Left renal cortex interstitium (tissue), 4 donors: ENCODE results near the gene TMEM131L. TPM values are rescaled to one million over a fixed set of nuclear protein-coding genes. Genes with fewer than 3 reads are reported as not detected.

ENCODE experiments used
- DNase-seq, 4 donors: peaks; one replicate each; pipeline ENCODE4 v3.0.0-alpha.2; 2013; ENCODE audit warnings: low read depth in 4 of 4, low spot score in 2 of 4, missing footprints in 1 of 4
- polyA plus RNA-seq, 4 donors: library from polyadenylated mRNA; unstranded; fragments of 120-200 nt; gene quantifications; one replicate each; pipeline ENCODE4 v1.2.1, GENCODE V29; 2013; ENCODE audit not compliant: insufficient read length in 4 of 4

Gene TMEM131L
- polyA plus RNA-seq, 4 donors, result 22.6 to 32.0 (median 27.5) TPM

GRCh38 chr4:153471698-153472093, 5.5 kb downstream of the TMEM131L start:
- DNase-seq, result no peak

GRCh38 chr4:153472122-153473037, 6.2 kb downstream of the TMEM131L start:
- no peak for DNase-seq

- DNase-seq, result no peak
These were observed 8.1 kb downstream of the TMEM131L start for GRCh38 chr4:153474251-153474650.

- no peak for DNase-seq
These were observed 10.8 kb downstream of the TMEM131L start for GRCh38 chr4:153476829-153477574.

- no peak for DNase-seq
These were observed 12.9 kb downstream of the TMEM131L start for GRCh38 chr4:153479101-153479500.

- no peak for DNase-seq
These were observed 14.5 kb downstream of the TMEM131L start for GRCh38 chr4:153480704-153481103.

GRCh38 chr4:153481478-153481877, 15.3 kb downstream of the TMEM131L start:
- DNase-seq, result no peak

- DNase-seq, result no peak
These were observed 17.6 kb downstream of the TMEM131L start for GRCh38 chr4:153483432-153484418.

GRCh38 chr4:153485359-153485758, 19.2 kb downstream of the TMEM131L start:
- no peak for DNase-seq

GRCh38 chr4:153485860-153486259, 19.7 kb downstream of the TMEM131L start:
- no peak for DNase-seq

GRCh38 chr4:153486281-153487151, 20.4 kb downstream of the TMEM131L start:
- DNase-seq, result no peak

GRCh38 chr4:153488006-153488891, 22.1 kb downstream of the TMEM131L start:
- DNase-seq, result no peak

GRCh38 chr4:153489856-153490558, 23.8 kb downstream of the TMEM131L start:
- DNase-seq, result no peak

GRCh38 chr4:153490985-153491483, 24.9 kb downstream of the TMEM131L start:
- no peak for DNase-seq

- DNase-seq, result no peak
These were observed 28.4 kb downstream of the TMEM131L start for GRCh38 chr4:153494562-153494961.

GRCh38 chr4:153495480-153496193, 29.5 kb downstream of the TMEM131L start:
- DNase-seq, result no peak

- no peak for DNase-seq
These were observed 31.0 kb downstream of the TMEM131L start for GRCh38 chr4:153497091-153497531.
